Measurements from ENCODE around the gene HJV. TPM values are rescaled to one million over a fixed set of nuclear protein-coding genes. Genes with fewer than 3 reads are reported as not detected.

Gene HJV
- total RNA-seq, 1 experiment from 2014 or later, result not detected

GRCh38 chr1:145979746-145980456 is 41.6 kb downstream of the HJV start:
- in situ Hi-C loops (cut with HindIII; ENCODE audit: low sequenced_read_pairs), result no loop called here
- no peak for DNase-seq (ENCODE audit: low spot score)

GRCh38 chr1:145978854-145979745 is 42.4 kb downstream of the HJV start:
- in situ Hi-C loops (cut with HindIII; ENCODE audit: low sequenced_read_pairs), result no loop called here
- DNase-seq (ENCODE audit: low spot score), result peak; percentile 99

GRCh38 chr1:145978471-145978853 is 43.1 kb downstream of the HJV start:
- in situ Hi-C loops (cut with HindIII; ENCODE audit: low sequenced_read_pairs), result no loop called here
- DNase-seq (ENCODE audit: low spot score), result no peak

GRCh38 chr1:145977486-145978470 is 43.8 kb downstream of the HJV start:
- peak; percentile 93 for DNase-seq (ENCODE audit: low spot score)
- in situ Hi-C loops (cut with HindIII; ENCODE audit: low sequenced_read_pairs), result no loop called here

GRCh38 chr1:145977016-145977415 is 44.5 kb downstream of the HJV start:
- DNase-seq (ENCODE audit: low spot score), result no peak
- in situ Hi-C loops (cut with HindIII; ENCODE audit: low sequenced_read_pairs), result no loop called here

GRCh38 chr1:145975216-145975615 is 46.3 kb downstream of the HJV start:
- in situ Hi-C loops (cut with HindIII; ENCODE audit: low sequenced_read_pairs), result no loop called here
- DNase-seq (ENCODE audit: low spot score), result no peak

GRCh38 chr1:145974721-145975120 is 46.8 kb downstream of the HJV start:
- in situ Hi-C loops (cut with HindIII; ENCODE audit: low sequenced_read_pairs), result no loop called here
- DNase-seq (ENCODE audit: low spot score), result no peak

GRCh38 chr1:145972580-145972979 is 49.0 kb downstream of the HJV start:
- DNase-seq (ENCODE audit: low spot score), result no peak
- in situ Hi-C loops (cut with HindIII; ENCODE audit: low sequenced_read_pairs), result no loop called here

Other genes with a start within 250 kb of the HJV start
- gene RNF115, start 197.6 kb downstream of the HJV start, total RNA-seq (2014; rRNA removed; shearing (Covaris generic)), result 8.6 and 8.9 TPM in 2 replicates
- gene POLR3C, start 197.5 kb downstream of the HJV start, total RNA-seq (2014; rRNA removed; shearing (Covaris generic)), result 12.0 and 28.1 TPM in 2 replicates
- 3.1 and 3.6 TPM in 2 replicates for gene NUDT17, start 176.1 kb downstream of the HJV start, total RNA-seq (2014; rRNA removed; shearing (Covaris generic))
- gene PIAS3, start 162.7 kb downstream of the HJV start, total RNA-seq (2014; rRNA removed; shearing (Covaris generic)), result 10.3 and 14.1 TPM in 2 replicates
- gene ANKRD35, start 135.9 kb downstream of the HJV start, total RNA-seq (2014; rRNA removed; shearing (Covaris generic)), result not detected in 2 replicates
- gene ITGA10, start 111.7 kb downstream of the HJV start, total RNA-seq (2014; rRNA removed; shearing (Covaris generic)), result 0.27 and 0.74 TPM in 2 replicates
- 18.2 and 31.9 TPM in 2 replicates for gene PEX11B, start 103.0 kb downstream of the HJV start, total RNA-seq (2014; rRNA removed; shearing (Covaris generic))
- 86.0 and 117 TPM in 2 replicates for gene RBM8A, start 94.3 kb downstream of the HJV start, total RNA-seq (2014; rRNA removed; shearing (Covaris generic))
- gene LIX1L, start 63.7 kb downstream of the HJV start, total RNA-seq (2014; rRNA removed; shearing (Covaris generic)), result 31.7 and 32.1 TPM in 2 replicates
- gene ANKRD34A, start 57.2 kb downstream of the HJV start, total RNA-seq (2014; rRNA removed; shearing (Covaris generic)), result 2.5 and 16.1 TPM in 2 replicates
- 13.4 and 13.5 TPM in 2 replicates for gene POLR3GL, start 57.0 kb downstream of the HJV start, total RNA-seq (2014; rRNA removed; shearing (Covaris generic))
- 1.8 and 4.7 TPM in 2 replicates for gene TXNIP, start 25.2 kb downstream of the HJV start, total RNA-seq (2014; rRNA removed; shearing (Covaris generic))
- 0.20 and 0.55 TPM in 2 replicates for gene NBPF10, start 123.1 kb upstream of the HJV start, total RNA-seq (2014; rRNA removed; shearing (Covaris generic))
- 9.5 and 16.9 TPM in 2 replicates for gene NOTCH2NLA, start 207.3 kb upstream of the HJV start, total RNA-seq (2014; rRNA removed; shearing (Covaris generic))

All from G401 (cell line).